Fibroblast of the aortic adventitia (primary cell): ENCODE results near the gene PLA2G3. TPM values are rescaled to one million over a fixed set of nuclear protein-coding genes. Genes with fewer than 3 reads are reported as not detected.

Experiments used
- DNase-seq: peaks from one replicate; pipeline ENCODE4 v3.0.0-alpha.2; 2010; ENCODE audit warnings: low read depth
- H3K4me3 ChIP-seq: 2 replicates; pipeline ENCODE4 v1.5.1; 2011; ENCODE audit warnings: low read depth, mild to moderate bottlenecking, control low read depth, low read length, moderate library complexity
- CTCF ChIP-seq: IDR thresholded peaks from 2 replicates; pipeline ENCODE4 v1.5.1; 2011; ENCODE audit warnings: mild to moderate bottlenecking, low read length, control low read depth, inconsistent platforms; ENCODE audit not compliant: insufficient read depth
- total RNA-seq: library from RNA; depleted of rRNA; stranded (reverse); fragments of >200 nt; gene quantifications from 2 replicates; pipeline ENCODE4 v1.2.3, GENCODE V29; 2012; ENCODE audit warnings: low replicate concordance

Gene PLA2G3
- total RNA-seq, 1 donor = 0.09 TPM

- no peak overlapping the region for H3K4me3 ChIP-seq
- TF ChIP-seq CTCF = no peak
- no peak for DNase-seq
Measured at GRCh38 chr22:31126128-31126868, 14.0 kb downstream of the PLA2G3 start.

- H3K4me3 ChIP-seq = no peak overlapping the region
- no peak for TF ChIP-seq CTCF
- no peak for DNase-seq
Measured at GRCh38 chr22:31125521-31126117, 14.7 kb downstream of the PLA2G3 start.

- H3K4me3 ChIP-seq = no peak overlapping the region
- DNase-seq = no peak
- TF ChIP-seq CTCF = no peak
Measured at GRCh38 chr22:31124811-31125465, 15.4 kb downstream of the PLA2G3 start.

GRCh38 chr22:31124290-31124689 lies 16.0 kb downstream of the PLA2G3 start:
- no peak for TF ChIP-seq CTCF
- no peak for DNase-seq
- H3K4me3 ChIP-seq = no peak overlapping the region

- no peak for DNase-seq
- peak overlapping the region; percentile 52 for H3K4me3 ChIP-seq
- TF ChIP-seq CTCF = no peak
Measured at GRCh38 chr22:31123292-31123602, 17.1 kb downstream of the PLA2G3 start.

- no peak for TF ChIP-seq CTCF
- H3K4me3 ChIP-seq = peak within 1 kb of the TSS; percentile 52
- peak; percentile 37 for DNase-seq
Measured at GRCh38 chr22:31122532-31123291, 17.6 kb downstream of the PLA2G3 start, which contains the start of gene INPP5J. Gene INPP5J, plus strand, starts transcription at chr22:31122966. Its CDS starts 49 bp downstream, at chr22:31123015.
